Activated naive CD4-positive, alpha-beta T cell treated with anti-CD3 and anti-CD28 coated beads, Interleukin-2, amount 50 U/mL, for 72 hours (primary cell): ENCODE data around the gene KCNIP4. TPM values are rescaled to one million over a fixed set of nuclear protein-coding genes. Genes with fewer than 3 reads are reported as not detected.

Source experiments
- ATAC-seq, 2 donors: fragments of 150-1000 bp; cut with Tn5 transposase; 2 replicates each; pipeline ENCODE4 v1.10.0; 2021; ENCODE audit warnings: mild to moderate bottlenecking in 2 of 2, moderate library complexity in 2 of 2
- DNase-seq, 2 donors: peaks; one replicate each; pipeline ENCODE4 v3.0.0; 2021 to 2022; ENCODE audit warnings: low spot score in 2 of 2
- H3K27ac Mint-ChIP-seq, 2 donors: one replicate each; pipeline ENCODE4 v1.8.0; 2022; ENCODE audit warnings: mild to moderate bottlenecking in 2 of 2, mixed read lengths in 2 of 2
- H3K36me3 Mint-ChIP-seq, 2 donors: one replicate each; pipeline ENCODE4 v1.8.0; 2022; ENCODE audit warnings: mixed read lengths in 2 of 2
- H3K9me3 Mint-ChIP-seq, 2 donors: one replicate each; pipeline ENCODE4 v1.8.0; 2022; ENCODE audit warnings: mixed read lengths in 2 of 2
- total RNA-seq, 2 donors: library from RNA; stranded (reverse); gene quantifications; one replicate each; pipeline ENCODE4 v1.2.3, GENCODE V29; 2022

The KCNIP4 gene
- total RNA-seq, 2 donors from 2014 or later: not detected

- H3K9me3 Mint-ChIP-seq: peaks cover 20 to 24% of the 10 kb centered on the region in 2 donors
- H3K27ac Mint-ChIP-seq: no peak overlapping the region
- peaks cover 0 to 7% of the 10 kb centered on the region in 2 donors for H3K36me3 Mint-ChIP-seq
- DNase-seq: no peak
- ATAC-seq: no peak
These were observed 132.8 kb downstream of the KCNIP4 start for GRCh38 chr4:21815651-21816377.

- H3K27ac Mint-ChIP-seq: no peak overlapping the region
- ATAC-seq (no peak), DNase-seq (no peak)
- no peaks in the 10 kb centered on the region for H3K36me3 Mint-ChIP-seq
- peaks cover 5 to 7% of the 10 kb centered on the region in 2 donors for H3K9me3 Mint-ChIP-seq
These were observed 137.0 kb downstream of the KCNIP4 start for GRCh38 chr4:21811565-21811964.

DNA sequence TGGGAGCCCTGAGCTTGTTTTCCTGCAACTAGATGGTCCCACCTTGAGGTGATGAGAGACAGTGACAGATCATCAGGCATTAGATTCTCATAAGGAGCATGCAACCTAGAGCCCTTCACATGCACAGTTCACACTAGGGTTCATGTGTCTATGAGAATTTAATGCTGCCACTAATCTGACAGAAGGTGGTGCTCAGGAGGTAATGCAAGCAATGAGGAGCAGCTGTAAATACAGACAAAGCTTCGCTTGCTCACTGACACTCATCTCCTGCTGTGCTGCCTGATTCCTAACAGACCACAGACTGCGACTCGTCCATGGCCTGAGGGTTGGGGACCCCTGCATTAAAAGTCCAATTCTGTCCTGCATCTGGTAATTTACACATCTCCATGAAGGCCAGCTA, 141.6 kb downstream of the KCNIP4 start:
- no peak overlapping the region for H3K27ac Mint-ChIP-seq
- ATAC-seq: no peak
- H3K9me3 Mint-ChIP-seq: no peaks in the 10 kb centered on the region
- no peak for DNase-seq
- no peaks in the 10 kb centered on the region for H3K36me3 Mint-ChIP-seq

GRCh38 chr4:21802406-21802805, 146.2 kb downstream of the KCNIP4 start:
- no peak for DNase-seq
- no peak for ATAC-seq
- H3K36me3 Mint-ChIP-seq: no peaks in the 10 kb centered on the region
- H3K27ac Mint-ChIP-seq: no peak overlapping the region
- no peaks in the 10 kb centered on the region for H3K9me3 Mint-ChIP-seq

DNA sequence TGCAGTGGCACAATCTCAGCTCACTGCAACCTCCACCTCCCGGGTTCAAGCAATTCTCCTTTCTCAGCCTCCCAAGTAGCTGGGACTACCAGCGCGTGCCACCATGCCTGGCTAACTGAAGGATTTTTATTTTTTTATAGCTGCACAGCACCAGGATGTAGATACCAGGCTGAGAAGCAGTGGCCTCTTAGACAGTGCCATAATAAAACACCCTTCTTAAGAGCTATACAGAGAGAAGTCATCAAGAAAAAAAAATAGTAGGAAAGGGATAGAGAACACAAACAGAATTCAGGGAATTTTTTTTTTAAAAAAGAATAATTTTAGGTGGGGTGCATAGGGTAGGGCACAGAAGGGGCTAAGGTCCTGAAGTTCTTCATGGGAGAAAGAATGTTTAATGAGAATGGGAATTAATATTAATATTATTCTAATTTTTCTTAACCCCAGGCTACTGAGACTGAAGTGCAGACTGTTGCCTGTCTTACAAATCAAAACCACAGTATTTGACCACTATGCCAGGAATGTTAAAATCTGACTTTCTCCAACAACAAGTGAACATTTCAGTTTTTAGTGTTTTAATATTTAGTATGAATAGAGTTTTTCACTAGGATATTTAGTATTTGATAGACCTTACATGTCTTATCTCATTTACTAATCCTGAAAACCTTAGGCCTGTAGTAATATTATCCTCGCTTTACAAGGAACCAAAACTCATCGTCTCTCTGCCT, 146.7 kb downstream of the KCNIP4 start:
- no peaks in the 10 kb centered on the region for H3K36me3 Mint-ChIP-seq
- no peaks in the 10 kb centered on the region for H3K9me3 Mint-ChIP-seq
- H3K27ac Mint-ChIP-seq: no peak overlapping the region
- no peak for DNase-seq
- ATAC-seq: no peak

DNA sequence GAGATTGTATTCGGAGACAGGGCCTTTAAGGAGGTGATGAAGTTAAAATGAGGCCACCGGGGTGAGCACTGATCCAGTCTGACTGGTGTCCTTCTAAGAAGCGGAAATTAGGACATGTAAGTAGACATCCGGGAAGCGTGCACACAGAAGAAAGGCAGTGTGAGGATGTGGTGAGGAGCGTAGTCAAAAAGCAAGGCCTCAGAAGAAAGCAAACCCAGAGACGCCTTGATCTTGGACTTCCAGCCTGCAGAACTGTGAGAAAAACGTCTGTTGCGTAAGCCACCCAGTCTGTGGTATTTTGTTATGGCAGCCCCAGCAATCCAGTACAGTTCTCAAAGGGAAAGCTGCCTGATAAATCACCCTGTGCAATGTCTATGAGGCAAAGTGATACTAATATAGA, 153.5 kb downstream of the KCNIP4 start:
- DNase-seq (no peak), ATAC-seq (peak; percentile 34 to 68)
- H3K27ac Mint-ChIP-seq: no peak overlapping the region
- no peaks in the 10 kb centered on the region for H3K9me3 Mint-ChIP-seq
- H3K36me3 Mint-ChIP-seq: no peaks in the 10 kb centered on the region

GRCh38 chr4:21792736-21793135, 155.8 kb downstream of the KCNIP4 start:
- H3K36me3 Mint-ChIP-seq: no peaks in the 10 kb centered on the region
- no peak for DNase-seq
- ATAC-seq: no peak
- no peak overlapping the region for H3K27ac Mint-ChIP-seq
- H3K9me3 Mint-ChIP-seq: no peaks in the 10 kb centered on the region

DNA sequence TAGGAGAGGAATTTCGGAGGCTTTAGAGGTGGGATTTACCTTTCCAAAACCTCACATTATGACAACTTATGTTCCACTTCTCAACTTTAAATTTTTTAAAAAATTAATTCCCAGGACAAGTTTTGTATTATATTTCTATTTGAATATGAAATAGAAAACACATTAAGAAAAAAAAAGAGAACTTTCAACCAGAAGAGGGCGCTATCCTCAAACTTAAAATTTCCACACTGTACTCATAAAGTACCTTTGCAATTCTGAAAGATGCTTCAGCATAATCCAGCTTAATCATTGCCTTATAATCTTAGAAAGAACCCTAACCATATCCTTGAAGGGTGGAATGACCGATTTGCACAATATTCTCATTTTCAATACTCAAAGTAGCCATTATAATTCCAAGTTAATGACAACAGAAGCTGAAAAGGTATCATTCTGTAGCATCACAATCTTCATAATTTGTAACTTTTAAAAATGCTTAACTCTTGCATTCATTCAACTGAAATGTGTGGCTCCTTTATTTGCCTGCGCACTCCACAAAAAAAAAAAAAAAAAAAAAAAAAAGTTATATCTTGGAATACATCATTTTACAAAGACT, 158.0 kb downstream of the KCNIP4 start:
- Mint-ChIP-seq H3K9me3 (no peaks in the 10 kb centered on the region), H3K36me3 (no peaks in the 10 kb centered on the region), H3K27ac (no peak overlapping the region)
- ATAC-seq (no peak), DNase-seq (peak in 1 of 2 donors; percentile 11)

- DNase-seq: no peak
- Mint-ChIP-seq H3K9me3 (peaks cover 0 to 5% of the 10 kb centered on the region in 2 donors), H3K36me3 (no peaks in the 10 kb centered on the region), H3K27ac (no peak overlapping the region)
- no peak for ATAC-seq
These were observed 168.4 kb downstream of the KCNIP4 start for GRCh38 chr4:21780148-21780547.

DNA sequence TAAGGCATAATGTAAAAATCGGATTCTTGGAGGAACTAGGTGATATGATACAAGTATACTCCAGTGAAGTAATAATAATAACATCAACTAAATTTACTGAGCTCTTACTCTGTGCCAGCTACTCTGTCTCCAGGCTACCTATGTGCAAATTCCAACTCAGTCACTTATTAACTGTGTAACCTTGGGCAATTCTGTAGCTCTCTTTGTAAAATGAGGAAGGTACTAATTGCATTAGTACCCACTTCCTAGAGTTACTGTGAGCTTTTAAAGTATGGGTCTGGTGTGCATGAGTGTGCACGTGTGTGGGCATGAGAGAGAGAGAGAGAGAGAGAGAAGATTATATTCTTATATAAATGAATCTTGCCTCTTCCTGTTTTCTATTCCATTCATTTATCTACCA, 169.9 kb downstream of the KCNIP4 start:
- peaks cover 0 to 5% of the 10 kb centered on the region in 2 donors for H3K9me3 Mint-ChIP-seq
- H3K36me3 Mint-ChIP-seq: no peaks in the 10 kb centered on the region
- DNase-seq (no peak), ATAC-seq (no peak)
- H3K27ac Mint-ChIP-seq: no peak overlapping the region

GRCh38 chr4:21775703-21776102, 172.9 kb downstream of the KCNIP4 start:
- ATAC-seq (no peak), DNase-seq (no peak)
- Mint-ChIP-seq H3K9me3 (peaks cover 0 to 5% of the 10 kb centered on the region in 2 donors), H3K27ac (no peak overlapping the region), H3K36me3 (no peaks in the 10 kb centered on the region)

- no peaks in the 10 kb centered on the region for H3K9me3 Mint-ChIP-seq
- DNase-seq (no peak), ATAC-seq (no peak)
- H3K27ac Mint-ChIP-seq: no peak overlapping the region
- H3K36me3 Mint-ChIP-seq: no peaks in the 10 kb centered on the region
These were observed 179.0 kb downstream of the KCNIP4 start for GRCh38 chr4:21769404-21770147.

- H3K36me3 Mint-ChIP-seq: no peaks in the 10 kb centered on the region
- peak in 1 of 2 donors; percentile 47 for ATAC-seq
- no peaks in the 10 kb centered on the region for H3K9me3 Mint-ChIP-seq
- no peak overlapping the region for H3K27ac Mint-ChIP-seq
- DNase-seq: peak in 1 of 2 donors; percentile 15
These were observed 179.9 kb downstream of the KCNIP4 start for GRCh38 chr4:21768349-21769310.

DNA sequence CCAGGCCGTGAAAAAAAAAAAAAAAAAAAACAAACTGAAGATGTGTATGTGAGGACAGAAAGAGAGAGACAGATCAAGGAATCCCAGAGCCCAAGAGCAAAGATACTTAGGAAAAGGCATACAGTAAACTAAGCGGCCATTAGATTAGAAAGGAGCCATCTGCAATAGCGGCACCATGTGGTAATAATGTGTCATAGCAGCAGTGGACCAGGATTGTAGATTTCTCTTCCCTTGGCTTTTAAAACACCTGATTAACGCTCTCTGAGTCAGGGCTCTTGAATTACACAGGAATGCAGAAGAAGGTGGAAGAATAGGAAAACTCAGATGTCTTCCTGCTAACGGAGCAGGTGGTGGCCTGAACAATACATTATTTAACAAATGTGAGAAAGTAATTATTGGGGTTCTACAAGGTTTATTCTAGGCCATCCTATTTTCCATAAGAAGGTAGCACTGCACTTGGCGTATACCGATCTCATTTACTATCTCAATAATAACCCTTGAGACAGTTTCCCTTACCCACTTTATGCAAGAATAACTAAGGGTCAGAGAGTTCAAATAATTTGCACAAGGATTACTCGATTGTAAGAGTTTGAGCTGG, 182.7 kb downstream of the KCNIP4 start:
- ATAC-seq (peak in 1 of 2 donors; percentile 40), DNase-seq (peak in 1 of 2 donors; percentile 10)
- H3K27ac Mint-ChIP-seq: no peak overlapping the region
- H3K36me3 Mint-ChIP-seq: no peaks in the 10 kb centered on the region
- H3K9me3 Mint-ChIP-seq: no peaks in the 10 kb centered on the region

- ATAC-seq: no peak
- no peak overlapping the region for H3K27ac Mint-ChIP-seq
- DNase-seq: no peak
- no peaks in the 10 kb centered on the region for H3K9me3 Mint-ChIP-seq
- H3K36me3 Mint-ChIP-seq: no peaks in the 10 kb centered on the region
These were observed 184.7 kb downstream of the KCNIP4 start for GRCh38 chr4:21763855-21764254.

- Mint-ChIP-seq H3K27ac (no peak overlapping the region), H3K9me3 (no peaks in the 10 kb centered on the region), H3K36me3 (no peaks in the 10 kb centered on the region)
- DNase-seq (no peak), ATAC-seq (no peak)
These were observed 191.3 kb downstream of the KCNIP4 start for GRCh38 chr4:21757248-21757647.
